HepG2 (cell line): ENCODE data around the gene TOP3B. TPM values are rescaled to one million over a fixed set of nuclear protein-coding genes. Genes with fewer than 3 reads are reported as not detected.

ENCODE experiments used
- ATAC-seq: fragments of 200-7000 bp; cut with Tn5 transposase; 3 replicates; pipeline ENCODE4 v1.9.1; 2020; ENCODE audit warnings: mild to moderate bottlenecking, moderate library complexity
- BruUV-seq: library from RNA; stranded (reverse); fragments of 400-500 nt; replicated peaks from 2 replicates; lab custom pipeline; 2021; lab: Mats Ljungman, UMichigan
- CTCF ChIA-PET: fragments of 300-600 bp; formaldehyde crosslinking; extraction: SDS; loops from one replicate; lab custom pipeline; 2021; ENCODE audit warnings: low total read pairs, inconsistent platforms, low intra/inter-chr PET ratio; lab: Yijun Ruan, JAX
- POLR2A ChIA-PET: fragments of 350-600 bp; sonication (Branson Sonifier 250); formaldehyde crosslinking; loops from one replicate; lab custom pipeline; 2020; ENCODE audit warnings: antibody characterized with exemption, inconsistent platforms; lab: Yijun Ruan, JAX
- DNase-seq: peaks from one replicate; pipeline ENCODE4 v3.0.0-alpha.2; 2015; ENCODE audit warnings: low spot score
- FAIRE-seq: peaks from 3 replicates; lab custom pipeline; 2011; peaks lifted over from hg19 to GRCh38; lab: Jason Lieb, UNC
- H2AFZ ChIP-seq: one replicate; pipeline ENCODE4 v1.6.1; 2011; ENCODE audit warnings: low read length, inconsistent platforms
- H3K27ac ChIP-seq: fragments of 300-600 bp; 3 replicates; pipeline ENCODE4 v1.8.0; 2011; ENCODE audit warnings: mixed run types, mild to moderate bottlenecking, mixed read lengths, low read length, inconsistent platforms; ENCODE audit not compliant: insufficient read depth; ENCODE audit errors: extremely low read length
- H3K27me3 ChIP-seq, 2 experiments: fragments of 200-600 bp in 1 of 2; 2 replicates in 1 of 2; 3 replicates in 1 of 2; pipeline versions ENCODE4 v1.6.0 to v1.8.0; 2011; ENCODE audit warnings: low read length in 2 of 2, mild to moderate bottlenecking in 2 of 2, moderate library complexity in 2 of 2, inconsistent platforms in 1 of 2; ENCODE audit not compliant: insufficient read depth in 2 of 2, control insufficient read depth in 1 of 2
- H3K36me3 ChIP-seq, 2 experiments: fragments of 200-600 bp in 1 of 2; replicated peaks in 1 of 2; 2 replicates in 1 of 2; 3 replicates in 1 of 2; pipeline versions ENCODE4 v1.5.1 to v1.8.0; 2011; ENCODE audit warnings: low read length in 2 of 2, inconsistent platforms in 1 of 2; ENCODE audit not compliant: insufficient read depth in 2 of 2, control insufficient read depth in 1 of 2
- H3K4me1 ChIP-seq: 2 replicates; pipeline ENCODE4 v1.5.1; 2012; ENCODE audit warnings: low read length, inconsistent platforms; ENCODE audit not compliant: insufficient read depth
- H3K4me2 ChIP-seq: 2 replicates; pipeline ENCODE4 v1.6.0; 2011; ENCODE audit warnings: low read depth, low read length, inconsistent platforms
- H3K4me3 ChIP-seq, 3 experiments: fragments of 200-600 bp in 1 of 3; sonication (generic), shearing (Covaris generic) in 1 of 3; replicated peaks in 1 of 3; 2 replicates each; pipeline ENCODE4 v1.5.1; 2011 to 2016; ENCODE audit warnings: low read length in 3 of 3, inconsistent platforms in 2 of 3, low read depth in 2 of 3, mild to moderate bottlenecking in 2 of 3, control low read depth in 1 of 3, mixed read lengths in 1 of 3; ENCODE audit not compliant: insufficient read depth in 1 of 3
- H3K79me2 ChIP-seq: one replicate; pipeline ENCODE4 v1.6.1; 2011; ENCODE audit warnings: low read length, inconsistent platforms; ENCODE audit not compliant: insufficient read depth
- H3K9ac ChIP-seq: 2 replicates; pipeline ENCODE4 v1.6.0; 2011; ENCODE audit warnings: mild to moderate bottlenecking, low read depth, low read length, inconsistent platforms; ENCODE audit not compliant: insufficient read depth
- H3K9me3 ChIP-seq: 2 replicates; pipeline ENCODE4 v1.5.1; 2012; ENCODE audit warnings: mild to moderate bottlenecking, low read length
- H4K20me1 ChIP-seq: 2 replicates; pipeline ENCODE4 v1.6.0; 2011; ENCODE audit warnings: inconsistent platforms, mild to moderate bottlenecking, low read length, moderate library complexity; ENCODE audit not compliant: insufficient read depth
- CTCF ChIP-seq: sonication (generic); formaldehyde crosslinking; IDR thresholded peaks from 2 replicates; pipeline ENCODE4 v1.5.0; 2020; ENCODE audit warnings: mild to moderate bottlenecking, missing genetic modification reagents, moderate library complexity
- DMAP1 ChIP-seq: IDR thresholded peaks from 2 replicates; pipeline ENCODE4 v1.6.1; 2016
- ELF3 ChIP-seq: IDR thresholded peaks from 2 replicates; pipeline ENCODE4 v1.6.1; 2016; ENCODE audit warnings: missing genetic modification reagents, missing compliant biosample characterization
- KLF11 ChIP-seq: IDR thresholded peaks from 2 replicates; pipeline ENCODE4 v1.6.1; 2016; ENCODE audit warnings: missing compliant biosample characterization
- PBX2 ChIP-seq: IDR thresholded peaks from 2 replicates; pipeline ENCODE4 v1.6.1; 2016; ENCODE audit warnings: control low read depth
- PCBP2 ChIP-seq: fragments of 200-400 bp; formaldehyde crosslinking; optimal IDR thresholded peaks from 2 replicates; pipeline ENCODE3; 2018; ENCODE audit warnings: low read length, low read depth; ENCODE audit not compliant: poor library complexity, severe bottlenecking
- POLR2A ChIP-seq, 2 experiments: IDR thresholded peaks; 2 replicates each; pipeline ENCODE4 v1.6.1; 2011; ENCODE audit warnings: low read depth in 2 of 2, low read length in 2 of 2, mild to moderate bottlenecking in 1 of 2, moderate library complexity in 1 of 2; ENCODE audit not compliant: insufficient read depth in 1 of 2
- RAD21 ChIP-seq: fragments of 450-650 bp; formaldehyde crosslinking; IDR thresholded peaks from 2 replicates; pipeline ENCODE4 v1.5.0; 2020; ENCODE audit warnings: mild to moderate bottlenecking
- SKI ChIP-seq: fragments of 450-650 bp; IDR thresholded peaks from one replicate; pipeline ENCODE4 v1.6.1; 2018; ENCODE audit warnings: mild to moderate bottlenecking; ENCODE audit not compliant: partially characterized antibody
- STAG1 ChIP-seq: sonication (generic); formaldehyde crosslinking; IDR thresholded peaks from 2 replicates; pipeline ENCODE4 v1.4.0; 2020; ENCODE audit warnings: missing genetic modification reagents
- ZNF331 ChIP-seq: sonication (generic); formaldehyde crosslinking; IDR thresholded peaks from 2 replicates; pipeline ENCODE4 v1.4.0; 2020; ENCODE audit warnings: missing genetic modification reagents
- ZNF564 ChIP-seq: sonication (generic); formaldehyde crosslinking; IDR thresholded peaks from 2 replicates; pipeline ENCODE4 v1.8.1; 2023; ENCODE audit warnings: mild to moderate bottlenecking, missing genetic modification reagents
- ZNF629 ChIP-seq: sonication (generic); formaldehyde crosslinking; conservative IDR thresholded peaks from 2 replicates; pipeline ENCODE4 v1.5.0; 2020; ENCODE audit warnings: missing genetic modification reagents
- ZNF775 ChIP-seq: sonication (generic); formaldehyde crosslinking; IDR thresholded peaks from 2 replicates; pipeline ENCODE4 v1.4.0; 2020; ENCODE audit warnings: missing genetic modification reagents, mild to moderate bottlenecking, moderate library complexity, borderline replicate concordance
- ZNF781 ChIP-seq: sonication (generic); formaldehyde crosslinking; IDR thresholded peaks from 2 replicates; pipeline ENCODE4 v1.5.1; 2020; ENCODE audit warnings: borderline replicate concordance, mild to moderate bottlenecking, missing genetic modification reagents; ENCODE audit errors: not compliant biosample characterization
- ZNF790 ChIP-seq: sonication (generic); formaldehyde crosslinking; IDR thresholded peaks from 2 replicates; pipeline ENCODE4 v1.8.0; 2022; ENCODE audit warnings: missing genetic modification reagents, mild to moderate bottlenecking, borderline replicate concordance
- WGBS: methylation state at CpG from one replicate; pipeline ENCODE4 v1.1.6; 2017; ENCODE audit warnings: low lambda C conversion rate; 5-methylcytosine and 5-hydroxymethylcytosine counted together
- in situ Hi-C: cut with HindIII; loops from 2 replicates; pipeline ENCODE4 v1.10.0; 2017; ENCODE audit warnings: low pct_unique_long_range_greater_than_20kb; ENCODE audit not compliant: extremely low pct_ligation_motif_present
- intact Hi-C: fragments of 100-400 bp; cut with micrococcal nuclease; formaldehyde crosslinking; loops from one replicate; pipeline ENCODE4 v1.10.0; 2022; ENCODE audit not compliant: unreplicated experiment
- polyA plus RNA-seq, 8 experiments: library from polyadenylated mRNA; depleted of rRNA in 3 of 8; stranded (reverse) in 7 of 8; unstranded in 1 of 8; fragments of >200 nt; fragmentation: Illumina TruSeq in 4 of 8; extraction: Trizol in 4 of 8; gene quantifications; 2 replicates each; pipeline versions ENCODE4 v1.2.1 to v1.2.3, GENCODE V29; 2011 to 2016; ENCODE audit warnings: low read depth in 4 of 8, missing spikeins in 1 of 8, mixed read lengths in 1 of 8; ENCODE audit not compliant: insufficient read depth in 1 of 8
- total RNA-seq, 5 experiments: library from RNA; depleted of rRNA; stranded (reverse); fragments of >200 nt; fragmentation: Illumina TruSeq; extraction: Trizol; gene quantifications; 2 replicates each; pipeline ENCODE4 v1.2.3, GENCODE V29; 2016; ENCODE audit warnings: low read depth in 1 of 5

The TOP3B gene
- total and polyA plus RNA-seq, 2 of the 13 experiments (the other 11 are each of a cell fraction or from before 2014, with no cell fraction given), result 28.5 to 29.7 TPM

GRCh38 chr22:22031183-22031945 is 48.8 kb upstream of the TOP3B start:
- in situ Hi-C loops (no loop called here), intact Hi-C loops (no loop called here)
- no peak overlapping the region for H3K27ac ChIP-seq
- H3K4me1 ChIP-seq, result no peaks in the 10 kb centered on the region
- 36% methylated on average over 4 of the region's 9 CpGs for WGBS
- no peak for ATAC-seq
- no peak for DNase-seq
- BruUV-seq, result no TSS peak
- no peaks in the 10 kb centered on the region for H3K79me2 ChIP-seq
- peaks cover 0 to 16% of the 10 kb centered on the region in 2 experiments; a peak in 2 of 5 replicates for H3K27me3 ChIP-seq
- H3K9ac ChIP-seq, result no peak overlapping the region
- no peak overlapping the region for H3K4me3 ChIP-seq
- H3K4me2 ChIP-seq, result no peak overlapping the region
- H2AFZ ChIP-seq, result no peak overlapping the region
- no peak for FAIRE-seq
- no peaks in the 10 kb centered on the region for H3K9me3 ChIP-seq
- ChIA-PET CTCF (interaction anchor here (1.3 kb wide), 1 partner anchor 164 kb away, joined by 4 read pairs; no protein-coding TSS in a partner anchor), POLR2A (no interaction called here)
- no peak for TF ChIP-seq PBX2
- TF ChIP-seq ZNF629 (CRISPR knock-in tag), result peak; percentile 41; the same call in 1 of the 2 replicates
- TF ChIP-seq ZNF781, result no peak
- no peaks in the 10 kb centered on the region for H3K36me3 ChIP-seq
- H4K20me1 ChIP-seq, result no peaks in the 10 kb centered on the region

- 21% methylated on average over 4 of the region's 7 CpGs for WGBS
- DNase-seq (peak; percentile 13), ATAC-seq (peak; percentile 88), FAIRE-seq (no peak)
- Histone ChIP-seq H3K4me1 (no peaks in the 10 kb centered on the region), H2AFZ (no peak overlapping the region), H3K9ac (no peak overlapping the region), H3K4me3 (no peak overlapping the region), H4K20me1 (no peaks in the 10 kb centered on the region), H3K4me2 (no peak overlapping the region), H3K27me3 (peaks cover 0 to 18% of the 10 kb centered on the region in 2 experiments; a peak in 3 of 5 replicates), H3K27ac (no peak overlapping the region), H3K36me3 (no peaks in the 10 kb centered on the region), H3K79me2 (no peaks in the 10 kb centered on the region), H3K9me3 (no peaks in the 10 kb centered on the region)
- BruUV-seq, result no TSS peak
- in situ Hi-C loops, result no loop called here
- CTCF ChIA-PET, result interaction anchor here (1.3 kb wide), 1 partner anchor 164 kb away, joined by 4 read pairs; no protein-coding TSS in a partner anchor
- intact Hi-C loops, result no loop called here
- POLR2A ChIA-PET, result no interaction called here
- TF ChIP-seq ZNF564 (CRISPR knock-in tag), result no peak
- TF ChIP-seq PCBP2, result no peak
- TF ChIP-seq POLR2A (IDR thresholded peaks at IDR 0.05; ENCODE audit: insufficient read depth in 1 of 2, low read depth in 2 of 2, low read length in 2 of 2), result no peak
- TF ChIP-seq DMAP1 (CRISPR knock-in tag), result no peak
- no peak for TF ChIP-seq ZNF331
- TF ChIP-seq KLF11 (CRISPR knock-in tag), result no peak
- TF ChIP-seq CTCF (CRISPR knock-in tag), result peak; percentile 78
- TF ChIP-seq ELF3 (CRISPR knock-in tag), result no peak
- TF ChIP-seq SKI, result peak; percentile 19
- peak; percentile 72 for TF ChIP-seq STAG1
- no peak for TF ChIP-seq ZNF790 (CRISPR knock-in tag)
- TF ChIP-seq RAD21 (CRISPR knock-in tag), result peak; percentile 69
- no peak for TF ChIP-seq ZNF775 (CRISPR knock-in tag)
Measured at GRCh38 chr22:22030493-22031182, 48.1 kb upstream of the TOP3B start.
